D341Med (cell line): Measurements from ENCODE around the gene PHYKPL.
"Not testable (repeated sequence)": the region's sequence is repeated elsewhere in the genome, so short reads cannot be mapped to it uniquely, and the experiment has no call there.

Experiments used
- DNase-seq: peaks from one replicate; pipeline ENCODE4 v3.0.0; 2012; ENCODE audit warnings: low spot score

The PHYKPL gene

GRCh38 chr5:178206166-178207101, 26.2 kb downstream of the PHYKPL start:
- no peak for DNase-seq

GRCh38 chr5:178205749-178206047, 26.9 kb downstream of the PHYKPL start:
- no peak for DNase-seq

- DNase-seq, result peak; percentile 86
These were observed 27.5 kb downstream of the PHYKPL start for GRCh38 chr5:178204935-178205748.

- peak; percentile 98 for DNase-seq
These were observed 28.2 kb downstream of the PHYKPL start, which contains the start of gene HNRNPAB for GRCh38 chr5:178204182-178204934. Gene HNRNPAB, plus strand, starts transcription at chr5:178204533. Its CDS starts 305 bp downstream, at chr5:178204838.

GRCh38 chr5:178203670-178204181, 28.9 kb downstream of the PHYKPL start:
- no peak for DNase-seq

- no peak for DNase-seq
These were observed 30.1 kb downstream of the PHYKPL start for GRCh38 chr5:178202541-178202940.

GRCh38 chr5:178201927-178202235, 30.7 kb downstream of the PHYKPL start:
- peak; percentile 6 for DNase-seq

GRCh38 chr5:178201221-178201926, 31.2 kb downstream of the PHYKPL start:
- DNase-seq, result peak; percentile 1

GRCh38 chr5:178199581-178200434, 32.8 kb downstream of the PHYKPL start:
- DNase-seq, result peak; percentile 3

GRCh38 chr5:178198706-178199105, 33.9 kb downstream of the PHYKPL start:
- DNase-seq, result no peak

- DNase-seq, result not testable (repeated sequence)
These were observed 34.5 kb downstream of the PHYKPL start for GRCh38 chr5:178198151-178198550.

- no peak for DNase-seq
These were observed 35.6 kb downstream of the PHYKPL start for GRCh38 chr5:178196986-178197385.

GRCh38 chr5:178196281-178196812, 36.3 kb downstream of the PHYKPL start:
- no peak for DNase-seq

- DNase-seq, result no peak
These were observed 38.6 kb downstream of the PHYKPL start for GRCh38 chr5:178194026-178194425.

GRCh38 chr5:178193251-178193809, 39.3 kb downstream of the PHYKPL start:
- no peak for DNase-seq

GRCh38 chr5:178192787-178193186, 39.8 kb downstream of the PHYKPL start:
- DNase-seq, result no peak

GRCh38 chr5:178192244-178192643, 40.4 kb downstream of the PHYKPL start:
- no peak for DNase-seq

GRCh38 chr5:178191661-178192060, 40.9 kb downstream of the PHYKPL start:
- DNase-seq, result no peak

GRCh38 chr5:178189433-178189832, 43.2 kb downstream of the PHYKPL start:
- no peak for DNase-seq

- DNase-seq, result no peak
These were observed 45.6 kb downstream of the PHYKPL start, which contains the start of gene GMCL2 for GRCh38 chr5:178187014-178187413. Gene GMCL2, minus strand, starts transcription at chr5:178187371. Its CDS starts 72 bp downstream, at chr5:178187299.
